HG03060 (cell line): ENCODE results near the gene PPM1N.
A peak's percentile ranks its signal among the peaks of the same experiment; 100 is the strongest.
"Not testable (repeated sequence)": the region's sequence is repeated elsewhere in the genome, so short reads cannot be mapped to it uniquely, and the experiment has no call there.

Source experiments
- ATAC-seq: cut with Tn5 transposase; IDR thresholded peaks from one replicate; pipeline ENCODE4 v1.9.1; 2021; ENCODE audit warnings: low read depth, moderate number of reproducible peaks; ENCODE audit not compliant: unreplicated experiment

Gene PPM1N

GRCh38 chr19:45506989-45507871 is 9.0 kb downstream of the PPM1N start, which contains the start of gene VASP:
VASP (plus strand) TSS chr19:45507479; CDS start chr19:45507772, 293 bp downstream.
- peak; percentile 39 for ATAC-seq

GRCh38 chr19:45507872-45508416 is 9.7 kb downstream of the PPM1N start:
- ATAC-seq = no peak

GRCh38 chr19:45508417-45508860 is 10.2 kb downstream of the PPM1N start:
- no peak for ATAC-seq

- ATAC-seq = no peak
These were observed 10.8 kb downstream of the PPM1N start for GRCh38 chr19:45508861-45509691.

- no peak for ATAC-seq
These were observed 11.4 kb downstream of the PPM1N start for GRCh38 chr19:45509692-45510015.

GRCh38 chr19:45510352-45510751 is 12.1 kb downstream of the PPM1N start:
- ATAC-seq = not testable (repeated sequence)

- ATAC-seq = no peak
These were observed 12.8 kb downstream of the PPM1N start for GRCh38 chr19:45511074-45511473.

GRCh38 chr19:45512881-45513483 is 14.7 kb downstream of the PPM1N start:
- no peak for ATAC-seq

GRCh38 chr19:45514376-45515051 is 16.3 kb downstream of the PPM1N start:
- no peak for ATAC-seq

GRCh38 chr19:45515081-45515624 is 16.9 kb downstream of the PPM1N start:
- no peak for ATAC-seq

- no peak for ATAC-seq
These were observed 17.7 kb downstream of the PPM1N start for GRCh38 chr19:45515807-45516401.

- no peak for ATAC-seq
These were observed 19.0 kb downstream of the PPM1N start for GRCh38 chr19:45517238-45517637.

GRCh38 chr19:45517641-45518468 is 19.6 kb downstream of the PPM1N start:
- no peak for ATAC-seq

GRCh38 chr19:45518469-45518826 is 20.2 kb downstream of the PPM1N start:
- no peak for ATAC-seq

GRCh38 chr19:45522010-45522941 is 24.0 kb downstream of the PPM1N start:
- ATAC-seq = no peak

- ATAC-seq = no peak
These were observed 25.5 kb downstream of the PPM1N start for GRCh38 chr19:45523642-45524256.

- no peak for ATAC-seq
These were observed 26.4 kb downstream of the PPM1N start for GRCh38 chr19:45524575-45525129.
